WERI-Rb-1 (cell line): Measurements from ENCODE around the gene GARIN5A.

Experiments used
- DNase-seq: peaks from one replicate; pipeline ENCODE4 v3.0.0-alpha.2; 2020
- H3K27ac ChIP-seq: fragments of 250-450 bp; sonication (Bioruptor Pico); 2 replicates; pipeline ENCODE4 v1.5.1; 2020; ENCODE audit warnings: mild to moderate bottlenecking, moderate library complexity
- H3K27me3 ChIP-seq: fragments of 250-450 bp; sonication (Bioruptor Pico); 2 replicates; pipeline ENCODE4 v1.5.1; 2021; ENCODE audit warnings: mild to moderate bottlenecking, low read depth, moderate library complexity; ENCODE audit not compliant: insufficient read depth, severe bottlenecking
- H3K36me3 ChIP-seq: fragments of 250-450 bp; sonication (Bioruptor Pico); 2 replicates; pipeline ENCODE4 v1.5.1; 2020; ENCODE audit warnings: mild to moderate bottlenecking, moderate library complexity
- H3K4me3 ChIP-seq: 2 replicates; pipeline ENCODE4 v1.5.1; 2011; ENCODE audit warnings: low read depth, mild to moderate bottlenecking, control low read depth, low read length
- H3K9me3 ChIP-seq: fragments of 250-450 bp; sonication (Bioruptor Pico); 2 replicates; pipeline ENCODE4 v1.5.1; 2021; ENCODE audit warnings: mild to moderate bottlenecking, moderate library complexity; ENCODE audit not compliant: severe bottlenecking
- CTCF ChIP-seq: IDR thresholded peaks from 2 replicates; pipeline ENCODE4 v1.5.1; 2011; ENCODE audit warnings: low read depth, mild to moderate bottlenecking, control low read depth, inconsistent platforms, low read length

GARIN5A gene

DNA sequence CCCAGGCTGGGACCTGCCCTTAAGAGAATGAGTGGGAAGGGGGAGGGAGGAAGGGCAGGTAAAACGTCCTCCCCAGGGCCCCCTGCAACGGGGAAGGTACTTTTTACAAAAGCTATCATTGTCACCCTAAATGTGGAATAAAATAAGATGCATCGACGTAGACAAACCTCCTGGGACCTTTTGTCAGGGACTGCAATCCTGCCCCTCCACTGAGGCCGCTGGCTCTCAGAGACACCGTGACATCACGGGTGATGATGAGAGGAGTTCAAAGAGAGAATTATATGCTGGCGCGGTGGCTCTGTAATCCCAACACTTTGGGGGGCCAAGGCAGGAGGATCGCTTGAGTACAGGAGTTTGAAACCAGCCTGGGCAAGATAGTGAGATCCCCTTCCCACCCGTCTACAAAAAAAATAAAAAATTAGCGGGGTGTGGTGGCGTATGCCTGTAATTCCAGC lies 45.7 kb downstream of the GARIN5A start:
- TF ChIP-seq CTCF, result no peak
- DNase-seq, result no peak
- Histone ChIP-seq H3K27ac (no peak overlapping the region), H3K27me3 (no peaks in the 10 kb centered on the region), H3K4me3 (peak overlapping the region; percentile 62), H3K9me3 (no peaks in the 10 kb centered on the region), H3K36me3 (no peaks in the 10 kb centered on the region)

GRCh38 chr19:50428772-50429463 lies 47.7 kb downstream of the GARIN5A start:
- DNase-seq, result no peak

DNA sequence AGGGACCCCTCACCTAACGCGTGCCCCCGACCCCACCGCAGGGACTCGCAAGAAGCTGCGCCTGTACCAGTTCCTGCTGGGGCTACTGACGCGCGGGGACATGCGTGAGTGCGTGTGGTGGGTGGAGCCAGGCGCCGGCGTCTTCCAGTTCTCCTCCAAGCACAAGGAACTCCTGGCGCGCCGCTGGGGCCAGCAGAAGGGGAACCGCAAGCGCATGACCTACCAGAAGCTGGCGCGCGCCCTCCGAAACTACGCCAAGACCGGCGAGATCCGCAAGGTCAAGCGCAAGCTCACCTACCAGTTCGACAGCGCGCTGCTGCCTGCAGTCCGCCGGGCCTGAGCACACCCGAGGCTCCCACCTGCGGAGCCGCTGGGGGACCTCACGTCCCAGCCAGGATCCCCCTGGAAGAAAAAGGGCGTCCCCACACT lies 48.6 kb downstream of the GARIN5A start:
- no peak overlapping the region for H3K4me3 ChIP-seq
- H3K27me3 ChIP-seq, result no peaks in the 10 kb centered on the region
- H3K27ac ChIP-seq, result no peak overlapping the region
- no peak for DNase-seq
- H3K36me3 ChIP-seq, result peaks cover 3% of the 10 kb centered on the region; the same call in 1 of the 2 replicates
- no peaks in the 10 kb centered on the region for H3K9me3 ChIP-seq
- no peak for TF ChIP-seq CTCF

More at GRCh38 chr19:50428772-50429463, 47.7 kb downstream of the GARIN5A start:
- H3K9me3 ChIP-seq, result no peaks in the 10 kb centered on the region
- H3K36me3 ChIP-seq, result no peaks in the 10 kb centered on the region
- H3K27ac ChIP-seq, result no peak overlapping the region
- H3K4me3 ChIP-seq, result no peak overlapping the region
- TF ChIP-seq CTCF, result no peak
- H3K27me3 ChIP-seq, result no peaks in the 10 kb centered on the region

DNA sequence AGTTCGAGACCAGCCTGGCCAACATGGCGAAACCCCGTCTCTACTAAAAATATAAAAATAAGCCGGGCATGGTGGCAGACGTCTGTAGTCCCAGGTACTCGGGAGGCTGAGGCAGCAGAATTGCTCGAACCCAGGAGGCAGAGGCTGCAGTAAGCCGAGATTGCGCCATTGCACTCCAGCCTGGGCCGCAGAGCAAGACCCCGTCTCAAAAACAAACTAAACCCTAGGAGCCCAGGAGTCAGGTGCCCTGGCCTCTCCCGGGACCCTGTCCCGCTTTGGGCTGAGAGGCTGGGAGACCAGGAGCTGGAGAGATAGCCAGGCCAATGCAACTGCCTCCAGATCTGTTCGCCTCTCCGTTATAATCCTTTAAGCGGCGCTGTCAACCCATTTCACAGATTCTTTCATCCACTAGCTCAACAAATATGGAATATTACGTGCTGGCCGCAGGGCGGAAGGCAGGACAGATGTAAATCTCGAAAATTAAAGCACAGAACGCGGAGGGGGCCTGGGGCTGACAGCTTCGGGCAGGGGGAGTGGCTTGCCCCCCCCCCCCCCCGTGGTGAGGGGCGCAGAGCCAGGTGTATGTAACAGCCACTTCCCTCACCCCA lies 49.2 kb downstream of the GARIN5A start:
- Histone ChIP-seq H3K4me3 (no peak overlapping the region), H3K27ac (no peak overlapping the region)
- no peak for DNase-seq

DNA sequence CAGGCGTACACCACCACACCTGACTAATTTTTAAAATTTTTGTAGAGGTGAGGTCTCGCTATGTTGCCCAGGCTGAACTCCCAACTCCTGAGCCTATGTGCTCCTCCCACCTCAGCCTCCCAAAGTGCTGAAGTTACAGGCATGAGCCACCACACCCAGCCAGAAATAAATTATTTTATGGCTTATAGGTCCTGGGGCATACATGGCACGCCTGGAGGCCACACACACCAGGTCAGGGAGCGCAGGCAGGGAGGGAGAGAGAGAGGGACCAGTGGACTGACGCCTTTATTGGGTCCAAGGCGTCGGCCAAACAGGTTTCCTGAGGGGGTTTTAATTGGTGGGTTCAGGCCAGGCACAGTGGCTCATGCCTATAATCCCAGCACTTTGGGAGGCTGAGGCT lies 51.1 kb downstream of the GARIN5A start:
- Histone ChIP-seq H3K27me3 (no peaks in the 10 kb centered on the region), H3K36me3 (peaks cover 3% of the 10 kb centered on the region; the same call in 1 of the 2 replicates), H3K4me3 (no peak overlapping the region), H3K27ac (no peak overlapping the region), H3K9me3 (no peaks in the 10 kb centered on the region)
- no peak for TF ChIP-seq CTCF
- DNase-seq, result no peak

More for the DNA sequence above, 49.2 kb downstream of the GARIN5A start:
- Histone ChIP-seq H3K9me3 (no peaks in the 10 kb centered on the region), H3K27me3 (no peaks in the 10 kb centered on the region), H3K36me3 (peaks cover 3% of the 10 kb centered on the region; the same call in 1 of the 2 replicates)
- TF ChIP-seq CTCF, result no peak
